ENCODE measurements around the gene RFWD3. TPM values are rescaled to one million over a fixed set of nuclear protein-coding genes. Genes with fewer than 3 reads are reported as not detected.
A peak's percentile ranks its signal among the peaks of the same experiment; 100 is the strongest.

The RFWD3 gene
- total and polyA plus RNA-seq, 2 of the 13 experiments (the other 11 are each of a cell fraction or from before 2014, with no cell fraction given): 23.4 to 62.6 TPM

DNA sequence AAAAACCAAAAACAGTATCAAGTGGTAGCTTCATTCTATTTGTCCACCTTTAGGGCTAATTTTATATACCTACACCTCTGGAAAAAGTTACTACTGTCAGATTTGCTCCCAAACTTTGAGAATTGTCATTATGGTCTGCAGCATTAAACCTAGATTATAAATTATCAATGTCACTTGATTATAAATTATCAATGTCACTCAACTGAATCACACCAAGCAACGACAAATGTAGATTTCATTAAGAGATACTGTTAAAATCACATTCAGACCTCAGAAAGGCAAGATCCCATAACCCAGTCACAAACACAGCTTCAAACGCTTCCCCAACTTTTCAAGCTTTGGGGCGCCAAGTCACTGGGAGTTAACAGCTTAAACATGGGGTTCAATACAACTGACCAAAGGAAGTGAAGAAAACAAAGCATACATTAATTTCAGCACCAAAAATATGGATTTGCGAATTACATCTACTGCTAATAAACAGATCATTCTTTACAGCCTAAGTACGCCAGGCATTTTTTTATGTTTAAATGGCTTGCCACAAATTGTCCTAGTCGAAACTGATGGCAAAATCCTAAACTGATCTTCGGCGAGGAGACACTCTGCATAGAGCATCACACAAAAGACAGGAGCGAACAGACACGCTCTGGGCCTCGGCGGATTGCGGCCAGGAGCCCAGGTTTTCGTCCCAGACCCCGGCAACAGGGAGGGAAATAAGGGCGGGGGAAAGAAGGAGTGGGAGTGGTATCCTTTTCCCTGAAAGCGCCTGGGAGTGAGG, 60.7 kb downstream of the RFWD3 start:
- DNase-seq (ENCODE audit: low spot score) (no peak), ATAC-seq (peak; percentile 49), FAIRE-seq (no peak)
- Histone ChIP-seq H4K20me1 (ENCODE audit: insufficient read depth, low read length) (peaks cover 41% of the 10 kb centered on the region), H2AFZ (ENCODE audit: low read length) (no peak overlapping the region), H3K9ac (ENCODE audit: insufficient read depth, low read depth, low read length) (peak overlapping the region; percentile 90), H3K4me2 (ENCODE audit: low read depth, low read length) (peak overlapping the region; percentile 88), H3K27ac (ENCODE audit: extremely low read length, insufficient read depth, low read length) (peak overlapping the region; percentile 81), H3K4me3 (replicated peaks in 1 of 3; ENCODE audit: insufficient read depth in 1 of 3, low read depth in 2 of 3, low read length in 3 of 3) (peak overlapping the region; percentile 73 to 99 (median 89)), H3K9me3 (ENCODE audit: low read length) (no peaks in the 10 kb centered on the region), H3K79me2 (ENCODE audit: insufficient read depth, low read length) (peaks cover 55% of the 10 kb centered on the region), H3K36me3 (replicated peaks in 1 of 2; ENCODE audit: control insufficient read depth in 1 of 2, insufficient read depth in 2 of 2, low read length in 2 of 2) (no peaks in the 10 kb centered on the region), H3K27me3 (ENCODE audit: control insufficient read depth in 1 of 2, insufficient read depth in 2 of 2, low read length in 2 of 2) (peaks cover 0 to 3% of the 10 kb centered on the region in 2 experiments; a peak in 1 of 5 replicates), H3K4me1 (ENCODE audit: insufficient read depth, low read length) (peaks cover 57% of the 10 kb centered on the region)
- intact Hi-C loops (cut with micrococcal nuclease; ENCODE audit: unreplicated experiment): loop anchor here (5.0 to 10.0 kb wide), 3 partner anchors 34 to 131 kb away; no protein-coding TSS in a partner anchor
- 1% methylated on average over 17 of the region's 17 CpGs for WGBS (ENCODE audit: low lambda C conversion rate)
- no TSS peak for BruUV-seq (replicated peaks)
- POLR2A ChIA-PET: interaction anchor here (0.6 to 2.5 kb wide), 10 partner anchors 8 to 309 kb away, joined by 3 to 26 read pairs (median 4); no protein-coding TSS in a partner anchor
- CTCF ChIA-PET (ENCODE audit: low intra/inter-chr PET ratio, low total read pairs): no interaction called here
- in situ Hi-C loops (cut with HindIII; ENCODE audit: extremely low pct_ligation_motif_present, low pct_unique_long_range_greater_than_20kb): no loop called here
- TF ChIP-seq ZZZ3 (CRISPR knock-in tag; IDR thresholded peaks at IDR 0.05; ENCODE audit: borderline replicate concordance) (no peak), ZNF121 (CRISPR knock-in tag; IDR thresholded peaks at IDR 0.05) (peak; percentile 5; the same call in 1 of the 2 replicates), NFATC3 (CRISPR knock-in tag; IDR thresholded peaks at IDR 0.05) (0 out of 2 replicates have a peak, but pooled peaks have one; percentile 32), TBP (CRISPR knock-in tag; IDR thresholded peaks at IDR 0.05) (no peak), ZSCAN30 (CRISPR knock-in tag; IDR thresholded peaks at IDR 0.05) (peak; percentile 39; the same call in 1 of the 2 replicates), SAFB2 (CRISPR knock-in tag; IDR thresholded peaks at IDR 0.05; ENCODE audit: borderline replicate concordance, low read depth) (no peak), ZBTB21 (CRISPR knock-in tag; IDR thresholded peaks at IDR 0.05) (no peak), NKX3-1 (CRISPR knock-in tag; IDR thresholded peaks at IDR 0.05) (peak; percentile 34; the same call in 1 of the 2 replicates), ZNF317 (CRISPR knock-in tag; IDR thresholded peaks at IDR 0.05) (no peak), ZNF44 (CRISPR knock-in tag; IDR thresholded peaks at IDR 0.05) (0 out of 2 replicates have a peak, but pooled peaks have one; percentile 60), HOXD1 (CRISPR knock-in tag; IDR thresholded peaks at IDR 0.05) (no peak; the same call in 1 of the 2 replicates), ZNF292 (CRISPR knock-in tag; IDR thresholded peaks at IDR 0.05; ENCODE audit: borderline replicate concordance, low read depth) (no peak), ZNF343 (CRISPR knock-in tag; IDR thresholded peaks at IDR 0.05) (no peak), ZNF75D (CRISPR knock-in tag; IDR thresholded peaks at IDR 0.05; ENCODE audit: borderline replicate concordance) (peak; percentile 17), U2AF1 (optimal IDR thresholded peaks at IDR 0.05; ENCODE audit: low read depth, low read length) (peak; percentile 4)
- TF ChIP-seq, protein P1, sequence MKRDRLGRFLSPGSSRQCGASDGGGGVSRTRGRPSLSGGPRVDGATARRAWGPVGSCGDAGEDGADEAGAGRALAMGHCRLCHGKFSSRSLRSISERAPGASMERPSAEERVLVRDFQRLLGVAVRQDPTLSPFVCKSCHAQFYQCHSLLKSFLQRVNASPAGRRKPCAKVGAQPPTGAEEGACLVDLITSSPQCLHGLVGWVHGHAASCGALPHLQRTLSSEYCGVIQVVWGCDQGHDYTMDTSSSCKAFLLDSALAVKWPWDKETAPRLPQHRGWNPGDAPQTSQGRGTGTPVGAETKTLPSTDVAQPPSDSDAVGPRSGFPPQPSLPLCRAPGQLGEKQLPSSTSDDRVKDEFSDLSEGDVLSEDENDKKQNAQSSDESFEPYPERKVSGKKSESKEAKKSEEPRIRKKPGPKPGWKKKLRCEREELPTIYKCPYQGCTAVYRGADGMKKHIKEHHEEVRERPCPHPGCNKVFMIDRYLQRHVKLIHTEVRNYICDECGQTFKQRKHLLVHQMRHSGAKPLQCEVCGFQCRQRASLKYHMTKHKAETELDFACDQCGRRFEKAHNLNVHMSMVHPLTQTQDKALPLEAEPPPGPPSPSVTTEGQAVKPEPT (CRISPR knock-in tag; IDR thresholded peaks at IDR 0.05; ENCODE audit: low read depth): no peak
- TF ChIP-seq, protein P2, sequence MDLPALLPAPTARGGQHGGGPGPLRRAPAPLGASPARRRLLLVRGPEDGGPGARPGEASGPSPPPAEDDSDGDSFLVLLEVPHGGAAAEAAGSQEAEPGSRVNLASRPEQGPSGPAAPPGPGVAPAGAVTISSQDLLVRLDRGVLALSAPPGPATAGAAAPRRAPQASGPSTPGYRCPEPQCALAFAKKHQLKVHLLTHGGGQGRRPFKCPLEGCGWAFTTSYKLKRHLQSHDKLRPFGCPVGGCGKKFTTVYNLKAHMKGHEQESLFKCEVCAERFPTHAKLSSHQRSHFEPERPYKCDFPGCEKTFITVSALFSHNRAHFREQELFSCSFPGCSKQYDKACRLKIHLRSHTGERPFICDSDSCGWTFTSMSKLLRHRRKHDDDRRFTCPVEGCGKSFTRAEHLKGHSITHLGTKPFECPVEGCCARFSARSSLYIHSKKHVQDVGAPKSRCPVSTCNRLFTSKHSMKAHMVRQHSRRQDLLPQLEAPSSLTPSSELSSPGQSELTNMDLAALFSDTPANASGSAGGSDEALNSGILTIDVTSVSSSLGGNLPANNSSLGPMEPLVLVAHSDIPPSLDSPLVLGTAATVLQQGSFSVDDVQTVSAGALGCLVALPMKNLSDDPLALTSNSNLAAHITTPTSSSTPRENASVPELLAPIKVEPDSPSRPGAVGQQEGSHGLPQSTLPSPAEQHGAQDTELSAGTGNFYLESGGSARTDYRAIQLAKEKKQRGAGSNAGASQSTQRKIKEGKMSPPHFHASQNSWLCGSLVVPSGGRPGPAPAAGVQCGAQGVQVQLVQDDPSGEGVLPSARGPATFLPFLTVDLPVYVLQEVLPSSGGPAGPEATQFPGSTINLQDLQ (CRISPR knock-in tag; IDR thresholded peaks at IDR 0.05): no peak
- TF ChIP-seq, protein P3, sequence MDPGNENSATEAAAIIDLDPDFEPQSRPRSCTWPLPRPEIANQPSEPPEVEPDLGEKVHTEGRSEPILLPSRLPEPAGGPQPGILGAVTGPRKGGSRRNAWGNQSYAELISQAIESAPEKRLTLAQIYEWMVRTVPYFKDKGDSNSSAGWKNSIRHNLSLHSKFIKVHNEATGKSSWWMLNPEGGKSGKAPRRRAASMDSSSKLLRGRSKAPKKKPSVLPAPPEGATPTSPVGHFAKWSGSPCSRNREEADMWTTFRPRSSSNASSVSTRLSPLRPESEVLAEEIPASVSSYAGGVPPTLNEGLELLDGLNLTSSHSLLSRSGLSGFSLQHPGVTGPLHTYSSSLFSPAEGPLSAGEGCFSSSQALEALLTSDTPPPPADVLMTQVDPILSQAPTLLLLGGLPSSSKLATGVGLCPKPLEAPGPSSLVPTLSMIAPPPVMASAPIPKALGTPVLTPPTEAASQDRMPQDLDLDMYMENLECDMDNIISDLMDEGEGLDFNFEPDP (CRISPR knock-in tag; conservative IDR thresholded peaks at IDR 0.05): 0 out of 2 replicates have a peak, but pooled peaks have one; percentile 70

Measured in HepG2 (cell line).